Activated CD4-positive, alpha-beta memory T cell treated with anti-CD3 and anti-CD28 coated beads for 36 hours (primary cell): ENCODE data around the gene OCRL. TPM values are rescaled to one million over a fixed set of nuclear protein-coding genes. Genes with fewer than 3 reads are reported as not detected.
A peak's percentile ranks its signal among the peaks of the same experiment; 100 is the strongest.

ENCODE experiments used
- CTCF ChIA-PET: fragments of 350-600 bp; sonication (Branson Sonifier 250); formaldehyde crosslinking; loops from one replicate; lab custom pipeline; 2021; ENCODE audit warnings: antibody characterized with exemption, inconsistent platforms; lab: Charles Lee
- POLR2A ChIA-PET: fragments of 350-600 bp; sonication (Branson Sonifier 250); formaldehyde crosslinking; loops from one replicate; lab custom pipeline; 2021; ENCODE audit warnings: antibody characterized with exemption; lab: Charles Lee
- DNase-seq: peaks from one replicate; pipeline ENCODE4 v3.0.0-alpha.2; 2020
- H3K27ac Mint-ChIP-seq: one replicate; pipeline ENCODE4 v1.8.0; 2021; ENCODE audit warnings: mixed read lengths
- H3K27me3 Mint-ChIP-seq: one replicate; pipeline ENCODE4 v1.8.0; 2021; ENCODE audit warnings: mixed read lengths
- H3K36me3 Mint-ChIP-seq: one replicate; pipeline ENCODE4 v1.8.0; 2021; ENCODE audit warnings: mixed read lengths
- H3K4me1 Mint-ChIP-seq: one replicate; pipeline ENCODE4 v1.8.0; 2021; ENCODE audit warnings: low read depth, mixed read lengths
- H3K4me3 Mint-ChIP-seq: one replicate; pipeline ENCODE4 v1.8.0; 2021; ENCODE audit warnings: mild to moderate bottlenecking, mixed read lengths
- H3K9me3 Mint-ChIP-seq: one replicate; pipeline ENCODE4 v1.8.0; 2021; ENCODE audit warnings: mixed read lengths
- intact Hi-C: fragments of 100-400 bp; cut with micrococcal nuclease; formaldehyde crosslinking; loops from one replicate; pipeline ENCODE4 v1.15.1; 2023
- total RNA-seq, 2 experiments: library from RNA; stranded (reverse); gene quantifications; one replicate each; pipeline ENCODE4 v1.2.3, GENCODE V29; 2021

OCRL gene
- total RNA-seq, 2 experiments from 2014 or later, result 2.8 to 3.2 TPM

GRCh38 chrX:129618997-129619396, 78.9 kb downstream of the OCRL start:
- DNase-seq, result no peak
- no peak overlapping the region for H3K4me3 Mint-ChIP-seq
- no peaks in the 10 kb centered on the region for H3K9me3 Mint-ChIP-seq
- intact Hi-C loops, result no loop called here
- ChIA-PET CTCF (no interaction called here), POLR2A (no interaction called here)
- H3K27me3 Mint-ChIP-seq, result no peaks in the 10 kb centered on the region
- H3K27ac Mint-ChIP-seq, result no peak overlapping the region
- H3K4me1 Mint-ChIP-seq, result peaks cover 3% of the 10 kb centered on the region
- H3K36me3 Mint-ChIP-seq, result no peaks in the 10 kb centered on the region

GRCh38 chrX:129622757-129623301, 82.8 kb downstream of the OCRL start:
- DNase-seq, result no peak
- POLR2A ChIA-PET, result no interaction called here
- Mint-ChIP-seq H3K27ac (no peak overlapping the region), H3K27me3 (no peaks in the 10 kb centered on the region), H3K9me3 (no peaks in the 10 kb centered on the region), H3K4me1 (peaks cover 3% of the 10 kb centered on the region), H3K36me3 (no peaks in the 10 kb centered on the region), H3K4me3 (no peak overlapping the region)
- CTCF ChIA-PET, result no interaction called here
- intact Hi-C loops, result no loop called here

- CTCF ChIA-PET, result no interaction called here
- Mint-ChIP-seq H3K9me3 (no peaks in the 10 kb centered on the region), H3K27ac (no peak overlapping the region), H3K36me3 (no peaks in the 10 kb centered on the region), H3K4me3 (no peak overlapping the region), H3K27me3 (no peaks in the 10 kb centered on the region), H3K4me1 (peaks cover 3% of the 10 kb centered on the region)
- no peak for DNase-seq
- POLR2A ChIA-PET, result no interaction called here
- intact Hi-C loops, result no loop called here
These were observed 86.0 kb downstream of the OCRL start for GRCh38 chrX:129626026-129626425.

GRCh38 chrX:129629837-129630236, 89.8 kb downstream of the OCRL start:
- no peak overlapping the region for H3K4me3 Mint-ChIP-seq
- DNase-seq, result no peak
- POLR2A ChIA-PET, result no interaction called here
- H3K27me3 Mint-ChIP-seq, result no peaks in the 10 kb centered on the region
- CTCF ChIA-PET, result no interaction called here
- no peak overlapping the region for H3K27ac Mint-ChIP-seq
- no peaks in the 10 kb centered on the region for H3K9me3 Mint-ChIP-seq
- intact Hi-C loops, result no loop called here
- no peaks in the 10 kb centered on the region for H3K36me3 Mint-ChIP-seq
- H3K4me1 Mint-ChIP-seq, result peaks cover 3% of the 10 kb centered on the region

GRCh38 chrX:129631849-129632248, 91.8 kb downstream of the OCRL start:
- no peaks in the 10 kb centered on the region for H3K36me3 Mint-ChIP-seq
- no peaks in the 10 kb centered on the region for H3K9me3 Mint-ChIP-seq
- no peak overlapping the region for H3K27ac Mint-ChIP-seq
- POLR2A ChIA-PET, result no interaction called here
- intact Hi-C loops, result no loop called here
- CTCF ChIA-PET, result no interaction called here
- H3K27me3 Mint-ChIP-seq, result no peaks in the 10 kb centered on the region
- no peak overlapping the region for H3K4me3 Mint-ChIP-seq
- H3K4me1 Mint-ChIP-seq, result no peaks in the 10 kb centered on the region
- DNase-seq, result no peak

GRCh38 chrX:129632443-129632842, 92.4 kb downstream of the OCRL start:
- ChIA-PET CTCF (no interaction called here), POLR2A (no interaction called here)
- no peak for DNase-seq
- Mint-ChIP-seq H3K27me3 (no peaks in the 10 kb centered on the region), H3K4me3 (no peak overlapping the region), H3K27ac (no peak overlapping the region), H3K9me3 (no peaks in the 10 kb centered on the region), H3K36me3 (no peaks in the 10 kb centered on the region), H3K4me1 (no peaks in the 10 kb centered on the region)
- intact Hi-C loops, result no loop called here

- no peaks in the 10 kb centered on the region for H3K36me3 Mint-ChIP-seq
- intact Hi-C loops, result no loop called here
- no peak overlapping the region for H3K4me3 Mint-ChIP-seq
- POLR2A ChIA-PET, result no interaction called here
- DNase-seq, result no peak
- CTCF ChIA-PET, result no interaction called here
- H3K27ac Mint-ChIP-seq, result no peak overlapping the region
- H3K9me3 Mint-ChIP-seq, result no peaks in the 10 kb centered on the region
- no peaks in the 10 kb centered on the region for H3K27me3 Mint-ChIP-seq
- H3K4me1 Mint-ChIP-seq, result no peaks in the 10 kb centered on the region
These were observed 94.5 kb downstream of the OCRL start for GRCh38 chrX:129634541-129634940.

- CTCF ChIA-PET, result interaction anchor here (0.7 to 6.8 kb wide), 10 partner anchors 8 to 425 kb away, joined by 3 to 70 read pairs (median 4); partner anchors contain the start of gene APLN
- Mint-ChIP-seq H3K9me3 (no peaks in the 10 kb centered on the region), H3K27me3 (no peaks in the 10 kb centered on the region), H3K4me3 (no peak overlapping the region), H3K4me1 (no peaks in the 10 kb centered on the region), H3K36me3 (no peaks in the 10 kb centered on the region), H3K27ac (no peak overlapping the region)
- POLR2A ChIA-PET, result no interaction called here
- intact Hi-C loops, result loop anchor here (2.0 kb wide), 1 partner anchor 31 kb away; no protein-coding TSS in a partner anchor
- no peak for DNase-seq
These were observed 96.2 kb downstream of the OCRL start for GRCh38 chrX:129636175-129636681.

GRCh38 chrX:129637217-129638109, 97.4 kb downstream of the OCRL start:
- no peak overlapping the region for H3K27ac Mint-ChIP-seq

GRCh38 chrX:129638917-129639316, 98.9 kb downstream of the OCRL start:
- H3K9me3 Mint-ChIP-seq, result no peaks in the 10 kb centered on the region
- no peaks in the 10 kb centered on the region for H3K36me3 Mint-ChIP-seq
- no peak overlapping the region for H3K27ac Mint-ChIP-seq
- no peaks in the 10 kb centered on the region for H3K27me3 Mint-ChIP-seq
- no peak for DNase-seq
- POLR2A ChIA-PET, result no interaction called here
- no peak overlapping the region for H3K4me3 Mint-ChIP-seq
- CTCF ChIA-PET, result interaction anchor here (1.2 to 6.8 kb wide), 6 partner anchors 23 to 184 kb away, joined by 3 to 70 read pairs (median 6); no protein-coding TSS in a partner anchor
- no peaks in the 10 kb centered on the region for H3K4me1 Mint-ChIP-seq
- intact Hi-C loops, result no loop called here

More at GRCh38 chrX:129637217-129638109, 97.4 kb downstream of the OCRL start:
- POLR2A ChIA-PET, result interaction anchor here (0.6 kb wide), 1 partner anchor 139 kb away, joined by 3 read pairs; no protein-coding TSS in a partner anchor
- DNase-seq, result peak; percentile 83
- Mint-ChIP-seq H3K4me1 (no peaks in the 10 kb centered on the region), H3K36me3 (no peaks in the 10 kb centered on the region), H3K27me3 (no peaks in the 10 kb centered on the region), H3K4me3 (no peak overlapping the region), H3K9me3 (no peaks in the 10 kb centered on the region)
- intact Hi-C loops, result loop anchor here (1.0 to 2.0 kb wide), 4 partner anchors 33 to 186 kb away; no protein-coding TSS in a partner anchor
- CTCF ChIA-PET, result interaction anchor here (0.7 to 6.8 kb wide), 18 partner anchors 17 to 269 kb away, joined by 3 to 70 read pairs (median 4); partner anchors contain the start of genes APLN and UTP14A

- POLR2A ChIA-PET, result no interaction called here
These were observed 100.7 kb downstream of the OCRL start for GRCh38 chrX:129640737-129641136.

GRCh38 chrX:129641469-129641868, 101.4 kb downstream of the OCRL start:
- Mint-ChIP-seq H3K36me3 (no peaks in the 10 kb centered on the region), H3K27ac (no peak overlapping the region), H3K4me1 (no peaks in the 10 kb centered on the region), H3K27me3 (no peaks in the 10 kb centered on the region), H3K4me3 (no peak overlapping the region), H3K9me3 (no peaks in the 10 kb centered on the region)
- intact Hi-C loops, result no loop called here
- no peak for DNase-seq
- ChIA-PET POLR2A (no interaction called here), CTCF (interaction anchor here (6.8 kb wide), 1 partner anchor 84 kb away, joined by 70 read pairs; no protein-coding TSS in a partner anchor)

More at GRCh38 chrX:129640737-129641136, 100.7 kb downstream of the OCRL start:
- H3K4me1 Mint-ChIP-seq, result no peaks in the 10 kb centered on the region
- no peaks in the 10 kb centered on the region for H3K36me3 Mint-ChIP-seq
- CTCF ChIA-PET, result interaction anchor here (0.8 to 6.8 kb wide), 2 partner anchors 85 to 388 kb away, joined by 3 to 70 read pairs; no protein-coding TSS in a partner anchor
- DNase-seq, result no peak
- H3K4me3 Mint-ChIP-seq, result no peak overlapping the region
- no peaks in the 10 kb centered on the region for H3K9me3 Mint-ChIP-seq
- intact Hi-C loops, result no loop called here
- no peak overlapping the region for H3K27ac Mint-ChIP-seq
- no peaks in the 10 kb centered on the region for H3K27me3 Mint-ChIP-seq
